HK-2 (cell line): ENCODE measurements around the gene ANKRD12.
"Not testable (repeated sequence)": the region's sequence is repeated elsewhere in the genome, so short reads cannot be mapped to it uniquely, and the experiment has no call there.

Source experiments
- DNase-seq: peaks from one replicate; pipeline ENCODE4 v3.0.0-alpha.2; 2018; ENCODE audit not compliant: unreplicated experiment

Gene ANKRD12

GRCh38 chr18:9136315-9137155, at the start of gene ANKRD12:
ANKRD12 (plus strand) TSS chr18:9136781; CDS start chr18:9182433, 45,652 bp downstream.
- DNase-seq = peak; percentile 93

GRCh38 chr18:9087144-9087543, 49.4 kb upstream of the ANKRD12 start:
- no peak for DNase-seq

GRCh38 chr18:9088252-9088651, 48.3 kb upstream of the ANKRD12 start:
- no peak for DNase-seq

GRCh38 chr18:9088727-9089126, 47.9 kb upstream of the ANKRD12 start:
- not testable (repeated sequence) for DNase-seq

GRCh38 chr18:9090578-9090977, 46.0 kb upstream of the ANKRD12 start:
- DNase-seq = no peak

GRCh38 chr18:9091066-9091476, 45.5 kb upstream of the ANKRD12 start:
- DNase-seq = no peak

- no peak for DNase-seq
These were observed 43.9 kb upstream of the ANKRD12 start for GRCh38 chr18:9092665-9093064.

GRCh38 chr18:9093109-9093508, 43.5 kb upstream of the ANKRD12 start:
- not testable (repeated sequence) for DNase-seq

- no peak for DNase-seq
These were observed 42.0 kb upstream of the ANKRD12 start for GRCh38 chr18:9094307-9095226.

GRCh38 chr18:9095297-9096006, 41.1 kb upstream of the ANKRD12 start:
- no peak for DNase-seq

- DNase-seq = no peak
These were observed 40.6 kb upstream of the ANKRD12 start for GRCh38 chr18:9096007-9096371.

GRCh38 chr18:9096685-9097084, 39.9 kb upstream of the ANKRD12 start:
- no peak for DNase-seq

- DNase-seq = no peak
These were observed 39.2 kb upstream of the ANKRD12 start for GRCh38 chr18:9097349-9097748.

GRCh38 chr18:9100796-9101195, 35.8 kb upstream of the ANKRD12 start:
- DNase-seq = no peak

- DNase-seq = no peak
These were observed 34.7 kb upstream of the ANKRD12 start for GRCh38 chr18:9101730-9102507.

- DNase-seq = peak; percentile 91
These were observed 33.8 kb upstream of the ANKRD12 start, which contains the start of gene NDUFV2 for GRCh38 chr18:9102508-9103375. NDUFV2 (plus strand) TSS chr18:9102699; CDS start chr18:9102744, 45 bp downstream.

GRCh38 chr18:9103376-9103873, 33.2 kb upstream of the ANKRD12 start:
- no peak for DNase-seq

GRCh38 chr18:9104244-9104901, 32.2 kb upstream of the ANKRD12 start:
- DNase-seq = no peak

- DNase-seq = no peak
These were observed 31.2 kb upstream of the ANKRD12 start for GRCh38 chr18:9105420-9105819.
